ENCODE measurements around the gene OR10D3.
"Not testable (repeated sequence)": the region's sequence is repeated elsewhere in the genome, so short reads cannot be mapped to it uniquely, and the experiment has no call there.

Gene OR10D3

DNA sequence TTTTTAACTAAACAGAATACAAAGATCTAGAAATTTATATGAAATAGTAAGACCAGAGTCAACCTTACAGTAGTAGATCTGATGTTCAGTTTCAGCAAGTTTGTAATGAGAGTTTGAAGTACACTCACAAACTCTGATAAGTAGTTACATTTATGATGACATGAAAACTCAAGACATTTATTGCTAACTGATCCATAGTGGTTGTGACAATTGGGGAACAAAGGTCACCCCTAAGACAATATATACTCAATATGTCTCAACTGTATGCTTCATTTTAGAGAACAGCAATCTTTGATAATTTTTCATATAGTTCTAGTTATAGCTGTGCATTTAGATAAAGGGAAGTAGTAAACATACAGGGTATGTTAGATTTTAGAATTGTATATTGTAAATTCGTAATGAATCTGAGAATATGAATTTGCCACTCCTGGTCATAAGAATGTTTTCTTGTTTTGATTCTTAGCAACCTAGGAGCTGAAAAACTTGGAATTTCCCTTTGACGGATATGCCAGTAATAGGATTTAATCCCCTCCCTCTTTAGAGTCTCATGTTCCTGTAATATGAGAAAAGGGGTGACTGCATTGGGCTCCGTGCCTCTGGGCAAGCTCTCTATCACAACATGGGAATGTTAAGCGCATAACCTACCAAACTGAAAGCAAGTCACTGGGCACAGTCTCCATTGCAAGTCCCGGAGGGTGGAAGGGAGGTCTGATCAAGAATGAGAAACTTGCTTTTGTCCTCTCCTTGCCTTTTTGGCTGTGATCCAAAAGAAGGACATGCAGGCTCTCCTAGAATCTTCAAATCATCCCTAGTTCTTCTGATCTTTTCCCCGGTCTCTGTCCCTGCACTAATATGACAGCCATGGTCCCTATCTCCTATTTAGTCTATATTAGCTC lies 11.4 kb downstream of the OR10D3 start:
- no peak for DNase-seq

- DNase-seq: no peak
Observed at GRCh38 chr11:124195189-124195734, 12.1 kb downstream of the OR10D3 start.

DNA sequence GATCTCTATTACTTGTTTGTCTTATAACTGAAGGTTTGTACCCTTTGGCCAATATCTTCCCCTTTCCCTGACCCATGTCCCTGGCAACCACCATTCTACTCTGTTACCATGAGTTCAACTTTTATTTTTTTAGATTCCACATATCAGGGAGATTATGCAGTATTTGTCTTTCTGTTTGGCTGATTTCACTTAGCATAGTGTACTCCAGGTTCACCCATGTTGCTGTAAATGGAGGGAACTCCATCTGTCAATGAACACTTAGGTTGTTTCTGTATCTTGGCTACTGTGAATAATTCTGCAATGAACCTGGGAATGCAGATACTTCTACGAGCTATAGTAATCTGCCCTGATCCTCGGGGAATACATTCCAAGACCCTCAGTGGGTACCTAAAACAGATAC lies 14.9 kb downstream of the OR10D3 start:
- no peak for DNase-seq

GRCh38 chr11:124198897-124199296 lies 15.8 kb downstream of the OR10D3 start:
- DNase-seq: no peak

DNA sequence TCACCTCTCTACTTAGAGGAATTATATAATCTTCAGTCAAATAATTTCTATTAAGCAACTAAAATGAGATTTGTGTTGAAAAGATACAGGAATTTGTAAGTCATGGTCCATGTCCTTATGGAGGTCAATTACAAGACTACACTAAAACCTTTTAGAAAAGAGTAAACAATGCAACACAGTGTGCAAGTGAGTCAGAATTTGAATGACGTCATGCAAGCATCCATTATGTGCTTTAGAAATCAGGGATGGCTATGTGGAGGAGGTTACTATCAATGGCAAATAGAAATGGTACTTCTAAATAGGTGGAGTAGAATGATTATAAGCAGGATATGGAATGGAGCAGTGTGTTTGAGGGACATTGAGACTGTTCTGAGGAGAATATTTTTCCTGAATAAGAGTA lies 16.6 kb downstream of the OR10D3 start:
- no peak for DNase-seq

DNA sequence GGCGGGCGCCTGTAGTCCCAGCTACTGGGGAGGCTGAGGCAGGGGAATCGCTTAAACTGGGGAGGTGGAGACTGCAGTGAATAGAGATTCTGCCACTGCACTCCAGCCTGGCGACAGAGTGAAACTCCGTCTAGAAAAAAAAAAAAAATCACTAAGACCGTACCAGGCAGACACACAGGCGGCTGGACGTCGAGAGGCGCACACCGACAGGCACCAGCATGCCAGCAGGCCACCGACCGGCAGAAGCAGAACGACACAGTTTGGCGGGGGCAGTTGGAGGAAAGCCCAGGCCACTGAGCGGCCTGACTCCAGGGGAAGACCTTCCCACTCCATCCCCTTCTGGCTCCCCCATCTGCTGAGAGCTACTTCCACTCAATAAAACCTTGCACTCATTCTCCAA lies 17.5 kb downstream of the OR10D3 start:
- DNase-seq: no peak

GRCh38 chr11:124202951-124203350 lies 19.8 kb downstream of the OR10D3 start:
- DNase-seq: no peak

GRCh38 chr11:124204008-124204407 lies 20.9 kb downstream of the OR10D3 start:
- DNase-seq: no peak

GRCh38 chr11:124207102-124207792 lies 24.1 kb downstream of the OR10D3 start:
- no peak for DNase-seq

DNA sequence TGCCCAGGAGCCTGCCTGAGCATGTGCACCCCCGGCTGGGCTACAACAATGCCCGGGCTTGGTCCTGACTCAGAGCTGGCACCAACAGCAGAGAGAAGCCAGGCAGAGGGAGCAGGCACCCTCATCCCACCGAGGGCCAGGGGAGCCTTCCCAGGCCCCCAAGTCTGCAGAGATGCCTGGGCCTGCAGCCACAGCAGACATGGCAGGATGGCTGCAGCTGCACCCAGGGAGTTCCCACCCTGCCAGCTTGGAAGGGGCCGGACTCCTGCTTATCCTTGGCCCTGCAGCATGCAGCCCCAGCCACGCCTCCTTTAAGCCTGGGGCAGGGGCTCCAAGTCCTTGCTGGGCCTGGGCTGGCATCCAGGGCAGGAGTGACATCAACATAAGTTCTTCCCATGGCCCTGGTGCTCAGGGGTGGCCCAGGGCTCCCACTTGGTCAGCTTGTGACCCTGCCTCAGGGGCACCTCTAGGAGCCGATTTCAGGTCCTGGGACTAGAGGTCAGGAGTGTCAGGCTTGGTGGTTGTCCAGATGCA lies 26.7 kb downstream of the OR10D3 start:
- no peak for DNase-seq

DNA sequence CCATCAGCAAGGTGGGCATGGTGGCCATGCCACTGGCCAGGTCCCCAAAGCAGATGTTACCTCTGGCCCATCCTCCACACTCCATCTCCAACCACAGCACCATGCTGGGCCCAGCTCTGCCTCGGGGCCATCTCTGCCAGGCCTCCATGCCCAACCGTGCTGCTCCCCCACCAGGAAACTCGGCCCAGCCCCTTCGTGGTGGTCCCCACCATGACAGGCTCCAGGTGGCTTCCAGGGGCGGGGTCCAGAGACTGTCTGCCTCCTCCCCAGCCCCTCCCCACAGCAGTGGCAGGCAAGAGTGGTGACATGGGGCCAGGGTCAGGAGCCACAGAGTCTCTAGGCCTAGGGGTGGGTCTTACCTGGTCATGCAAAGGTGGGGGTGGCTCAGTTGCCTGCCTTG lies 27.3 kb downstream of the OR10D3 start:
- DNase-seq: no peak

GRCh38 chr11:124211321-124211720 lies 28.2 kb downstream of the OR10D3 start:
- DNase-seq: no peak

GRCh38 chr11:124214027-124214426 lies 30.9 kb downstream of the OR10D3 start:
- DNase-seq: no peak

GRCh38 chr11:124219126-124219525 lies 36.0 kb downstream of the OR10D3 start:
- DNase-seq: no peak

GRCh38 chr11:124222407-124222806 lies 39.3 kb downstream of the OR10D3 start:
- DNase-seq: no peak

DNA sequence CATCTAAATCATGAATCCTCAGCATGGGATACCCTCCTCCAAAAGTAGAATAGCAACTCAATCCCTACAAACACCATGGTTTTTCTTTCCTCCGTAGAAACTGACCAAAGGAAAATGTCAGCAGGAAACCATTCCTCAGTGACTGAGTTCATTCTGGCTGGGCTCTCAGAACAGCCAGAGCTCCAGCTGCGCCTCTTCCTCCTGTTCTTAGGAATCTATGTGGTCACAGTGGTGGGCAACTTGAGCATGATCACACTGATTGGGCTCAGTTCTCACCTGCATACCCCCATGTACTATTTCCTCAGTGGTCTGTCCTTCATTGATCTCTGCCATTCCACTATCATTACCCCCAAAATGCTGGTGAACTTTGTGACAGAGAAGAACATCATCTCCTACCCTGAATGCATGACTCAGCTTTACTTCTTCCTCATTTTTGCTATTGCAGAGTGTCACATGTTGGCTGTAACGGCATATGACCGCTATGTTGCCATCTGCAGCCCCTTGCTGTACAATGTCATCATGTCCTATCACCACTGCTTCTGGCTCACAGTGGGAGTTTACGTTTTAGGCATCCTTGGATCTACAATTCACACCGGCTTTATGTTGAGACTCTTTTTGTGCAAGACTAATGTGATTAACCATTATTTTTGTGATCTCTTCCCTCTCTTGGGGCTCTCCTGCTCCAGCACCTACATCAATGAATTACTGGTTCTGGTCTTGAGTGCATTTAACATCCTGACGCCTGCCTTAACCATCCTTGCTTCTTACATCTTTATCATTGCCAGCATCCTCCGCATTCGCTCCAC lies 41.7 kb downstream of the OR10D3 start:
- DNase-seq: not testable (repeated sequence)

- DNase-seq: no peak
Observed at GRCh38 chr11:124225471-124225870, 42.3 kb downstream of the OR10D3 start.

DNA sequence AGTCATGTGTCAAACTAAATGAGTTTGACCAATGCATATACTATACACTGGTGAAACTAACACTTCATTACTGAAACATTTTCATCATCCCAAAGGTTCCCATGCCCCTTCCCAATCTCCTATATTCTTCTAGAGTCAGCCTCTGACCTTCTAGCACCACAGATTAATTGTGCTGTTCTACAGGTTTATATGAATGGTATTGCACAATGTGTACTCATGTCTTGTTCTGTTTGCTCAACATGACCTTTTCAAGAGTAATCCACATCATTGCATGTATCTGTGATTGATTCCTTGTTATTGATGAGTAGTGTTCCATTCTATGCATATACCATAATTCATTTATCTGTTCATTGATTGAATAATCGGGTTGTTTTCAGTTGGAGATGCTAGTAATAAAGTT lies 50.2 kb downstream of the OR10D3 start:
- no peak for DNase-seq
